HepG2 (cell line): Measurements from ENCODE around the gene AXIN1.

Experiments
- ARID3A ChIP-seq: IDR thresholded peaks from 2 replicates; pipeline ENCODE4 v1.6.1; 2012; ENCODE audit warnings: low read depth, low read length, improper control_type of control experiment
- CTCF ChIP-seq: sonication (generic); formaldehyde crosslinking; IDR thresholded peaks from 2 replicates; pipeline ENCODE4 v1.5.0; 2020; ENCODE audit warnings: mild to moderate bottlenecking, missing genetic modification reagents, moderate library complexity
- FOXJ3 ChIP-seq: sonication (generic); formaldehyde crosslinking; IDR thresholded peaks from 2 replicates; pipeline ENCODE4 v1.4.0; 2020; ENCODE audit warnings: missing genetic modification reagents, mild to moderate bottlenecking, borderline replicate concordance
- SATB2 ChIP-seq: sonication (generic); formaldehyde crosslinking; IDR thresholded peaks from 2 replicates; pipeline ENCODE4 v1.5.0; 2020; ENCODE audit warnings: missing genetic modification reagents
- TGIF2 ChIP-seq: IDR thresholded peaks from 2 replicates; pipeline ENCODE4 v1.6.1; 2016; ENCODE audit warnings: control low read depth, missing compliant biosample characterization

GRCh38 chr16:370979-371514, 18.5 kb upstream of the AXIN1 start:
- TF ChIP-seq CTCF (CRISPR knock-in tag) (no peak), TGIF2 (CRISPR knock-in tag) (no peak), SATB2 (no peak), ARID3A (no peak), FOXJ3 (CRISPR knock-in tag) (no peak)
